IPS DF 19.7 (cell line): ENCODE data around the gene ARHGEF7.
A peak's percentile ranks its signal among the peaks of the same experiment; 100 is the strongest.
"Not testable (repeated sequence)": the region's sequence is repeated elsewhere in the genome, so short reads cannot be mapped to it uniquely, and the experiment has no call there.

Experiments
- DNase-seq: peaks from one replicate; pipeline ENCODE4 v3.0.0-alpha.2; 2013; ENCODE audit warnings: low read depth, low spot score

Gene ARHGEF7

GRCh38 chr13:111194651-111195050, 79.5 kb downstream of the ARHGEF7 start:
- DNase-seq = not testable (repeated sequence)

GRCh38 chr13:111198732-111199378, 83.7 kb downstream of the ARHGEF7 start:
- DNase-seq = not testable (repeated sequence)

- DNase-seq = no peak
Measured at GRCh38 chr13:111201304-111201940, 86.3 kb downstream of the ARHGEF7 start.

GRCh38 chr13:111202156-111202621, 87.1 kb downstream of the ARHGEF7 start:
- no peak for DNase-seq

GRCh38 chr13:111202745-111203144, 87.6 kb downstream of the ARHGEF7 start:
- DNase-seq = no peak

- DNase-seq = no peak
Measured at GRCh38 chr13:111203736-111204389, 88.8 kb downstream of the ARHGEF7 start.

- DNase-seq = no peak
Measured at GRCh38 chr13:111204438-111205177, 89.5 kb downstream of the ARHGEF7 start.

GRCh38 chr13:111206148-111206547, 91.0 kb downstream of the ARHGEF7 start:
- no peak for DNase-seq

GRCh38 chr13:111209613-111210012, 94.5 kb downstream of the ARHGEF7 start:
- no peak for DNase-seq

- no peak for DNase-seq
Measured at GRCh38 chr13:111210091-111210490, 95.0 kb downstream of the ARHGEF7 start.

GRCh38 chr13:111210544-111211469, 95.7 kb downstream of the ARHGEF7 start:
- no peak for DNase-seq

GRCh38 chr13:111211789-111212516, 96.8 kb downstream of the ARHGEF7 start:
- DNase-seq = peak; percentile 73

- no peak for DNase-seq
Measured at GRCh38 chr13:111212517-111212873, 97.4 kb downstream of the ARHGEF7 start.

GRCh38 chr13:111213964-111214726, 99.0 kb downstream of the ARHGEF7 start:
- DNase-seq = no peak

GRCh38 chr13:111215081-111216047, 100.3 kb downstream of the ARHGEF7 start:
- no peak for DNase-seq

GRCh38 chr13:111216166-111216960, 101.3 kb downstream of the ARHGEF7 start:
- no peak for DNase-seq

- DNase-seq = no peak
Measured at GRCh38 chr13:111217641-111218040, 102.5 kb downstream of the ARHGEF7 start.

- DNase-seq = no peak
Measured at GRCh38 chr13:111219280-111219679, 104.2 kb downstream of the ARHGEF7 start.
